Epidermal melanocyte (primary cell): ENCODE data around the gene WNT11.

ENCODE experiments used
- DNase-seq: peaks from one replicate; pipeline ENCODE4 v3.0.0; 2011; ENCODE audit warnings: low spot score; ENCODE audit not compliant: insufficient read length

WNT11 gene

DNA sequence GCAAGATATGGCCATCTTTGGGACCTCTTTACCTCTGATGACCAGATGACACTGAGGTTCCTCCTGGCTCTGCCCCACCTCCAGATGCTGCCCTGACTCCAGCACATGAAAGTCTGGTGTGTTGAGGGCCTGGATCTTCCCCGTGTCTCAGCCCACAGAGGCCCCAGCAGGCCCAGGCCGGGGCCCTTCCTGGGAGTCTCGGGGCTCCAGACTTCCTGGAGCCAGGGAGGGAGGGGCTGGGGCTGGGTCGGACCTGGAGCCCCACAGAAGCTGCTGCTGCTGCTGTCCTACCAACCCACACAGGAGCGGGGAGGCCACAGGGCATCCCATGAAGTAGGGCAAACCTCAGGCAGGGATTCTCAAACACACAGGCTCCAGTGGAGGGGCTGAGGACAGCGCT, 32.2 kb upstream of the WNT11 start:
- DNase-seq = no peak

DNA sequence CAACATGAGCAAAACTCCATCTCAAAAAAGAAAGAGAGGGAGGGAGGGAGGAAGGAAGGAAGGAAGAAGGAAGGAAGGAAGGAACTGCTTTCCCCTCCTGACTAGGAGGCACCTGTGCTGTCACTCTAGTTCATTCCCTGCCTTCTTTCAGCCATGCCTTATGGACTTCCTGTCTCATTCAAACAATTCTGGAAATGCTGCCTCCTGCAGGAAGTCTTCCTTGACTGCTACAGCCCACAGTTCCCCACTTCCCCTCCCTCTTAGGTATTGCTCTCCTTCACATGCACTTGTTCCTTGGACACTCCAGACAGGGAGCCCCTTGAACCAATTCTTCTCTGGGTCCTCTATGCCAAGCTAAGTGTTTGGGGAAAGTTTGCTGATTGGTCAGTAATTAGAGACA, 31.6 kb upstream of the WNT11 start:
- no peak for DNase-seq

- no peak for DNase-seq
These were observed 30.8 kb upstream of the WNT11 start for GRCh38 chr11:76237000-76237649.

DNA sequence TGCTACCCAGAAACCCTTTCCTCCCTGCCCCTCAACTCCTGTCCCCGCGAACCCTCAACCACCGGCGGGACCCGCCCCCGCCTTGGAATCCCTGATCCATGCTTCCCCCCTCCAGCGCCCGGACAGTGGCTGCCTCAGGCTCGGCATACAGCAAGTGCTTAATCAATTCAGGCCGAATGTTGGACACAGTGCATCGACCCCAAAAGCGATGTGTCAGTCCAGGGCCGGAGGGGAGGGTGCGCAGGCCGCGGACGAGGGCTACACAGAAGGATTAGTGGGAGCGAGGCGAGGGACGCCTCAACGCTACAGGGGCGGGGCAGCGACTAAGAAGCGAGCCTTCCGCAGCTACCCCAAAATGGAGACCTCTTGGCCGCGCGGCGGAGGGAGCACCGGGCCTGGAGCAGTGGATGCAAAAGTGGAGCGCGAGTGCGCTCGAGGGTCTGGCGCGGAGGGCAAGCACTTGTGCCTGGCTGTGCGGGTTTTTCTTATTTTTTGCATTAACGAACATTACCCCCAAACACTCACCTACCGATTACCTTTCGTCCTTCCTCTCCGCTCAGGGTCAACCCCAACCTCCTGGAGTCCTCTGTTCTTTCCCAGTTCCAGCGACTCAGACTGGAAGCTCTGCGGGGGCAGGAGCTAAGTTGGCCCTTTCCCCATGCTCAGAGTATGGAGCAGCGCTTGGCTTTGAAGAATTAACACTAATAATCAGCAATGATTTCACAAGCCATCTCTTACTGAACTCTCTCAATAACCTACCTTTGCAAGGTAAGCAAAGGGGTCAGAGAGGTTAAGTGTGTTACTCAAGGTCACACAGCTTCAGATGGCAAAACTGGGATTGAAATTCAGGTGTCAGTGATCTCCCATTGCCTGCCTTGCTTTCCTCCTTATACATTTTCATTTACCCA, 30.0 kb upstream of the WNT11 start:
- peak; percentile 32 for DNase-seq

DNA sequence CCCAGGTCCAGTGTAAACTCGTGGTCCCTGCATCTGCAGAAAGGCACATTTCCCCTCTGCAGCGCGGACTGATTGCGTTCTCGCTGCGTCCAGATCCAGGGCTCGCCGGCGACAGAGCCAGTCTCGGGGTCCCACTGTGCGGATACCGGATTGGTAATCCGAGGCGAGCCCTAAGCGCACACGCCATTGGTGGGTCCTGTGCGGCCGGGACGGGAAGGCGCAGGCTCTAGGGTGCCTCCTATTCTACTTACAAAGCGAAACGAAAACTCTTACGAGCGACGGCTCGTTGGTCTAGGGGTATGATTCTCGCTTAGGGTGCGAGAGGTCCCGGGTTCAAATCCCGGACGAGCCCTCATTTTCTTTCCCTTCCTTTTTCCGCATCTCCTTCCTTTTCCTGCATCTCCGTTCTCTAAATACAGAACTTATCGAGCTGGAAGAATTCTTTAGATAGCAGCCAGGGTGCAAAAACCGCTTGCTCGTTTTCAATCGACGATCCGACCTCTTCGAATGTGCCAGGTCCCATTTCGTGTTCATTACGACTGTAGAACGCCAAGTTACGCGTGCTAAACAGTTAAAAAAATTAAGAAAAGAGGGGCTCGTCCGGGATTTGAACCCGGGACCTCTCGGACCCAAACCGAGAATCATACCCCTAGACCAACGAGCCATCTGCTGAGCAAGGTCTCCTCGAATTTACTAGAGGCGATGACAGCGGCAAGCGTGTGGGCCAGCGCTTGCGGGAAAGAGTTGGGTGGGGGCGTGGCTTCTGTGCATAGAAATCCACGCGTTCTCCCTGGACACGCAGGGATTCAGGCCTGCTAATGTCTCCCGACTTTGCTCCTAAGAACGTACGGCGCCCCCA, 29.2 kb upstream of the WNT11 start:
- peak; percentile 92 for DNase-seq

- DNase-seq = peak; percentile 37
These were observed 28.3 kb upstream of the WNT11 start for GRCh38 chr11:76234416-76235232.

DNA sequence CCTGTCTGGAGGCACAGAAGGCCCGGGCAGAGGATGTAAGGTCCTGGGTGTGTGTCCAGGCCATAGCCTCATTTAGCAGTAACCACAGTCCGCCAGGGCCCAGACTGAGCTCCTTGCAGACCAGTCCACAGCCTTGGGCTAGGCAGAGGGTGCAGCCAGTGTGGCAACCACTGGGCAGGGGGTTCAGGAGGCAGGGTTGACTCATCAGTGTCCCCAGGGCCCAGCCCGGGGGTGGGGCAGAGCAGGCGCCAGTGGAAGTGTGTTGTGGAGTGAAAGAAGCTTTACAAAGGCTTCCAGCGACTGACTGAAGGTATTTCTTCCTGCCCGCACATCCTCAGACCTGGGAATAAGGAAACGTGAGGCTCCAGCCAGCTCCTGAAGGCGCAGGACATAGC, 27.7 kb upstream of the WNT11 start:
- no peak for DNase-seq

DNA sequence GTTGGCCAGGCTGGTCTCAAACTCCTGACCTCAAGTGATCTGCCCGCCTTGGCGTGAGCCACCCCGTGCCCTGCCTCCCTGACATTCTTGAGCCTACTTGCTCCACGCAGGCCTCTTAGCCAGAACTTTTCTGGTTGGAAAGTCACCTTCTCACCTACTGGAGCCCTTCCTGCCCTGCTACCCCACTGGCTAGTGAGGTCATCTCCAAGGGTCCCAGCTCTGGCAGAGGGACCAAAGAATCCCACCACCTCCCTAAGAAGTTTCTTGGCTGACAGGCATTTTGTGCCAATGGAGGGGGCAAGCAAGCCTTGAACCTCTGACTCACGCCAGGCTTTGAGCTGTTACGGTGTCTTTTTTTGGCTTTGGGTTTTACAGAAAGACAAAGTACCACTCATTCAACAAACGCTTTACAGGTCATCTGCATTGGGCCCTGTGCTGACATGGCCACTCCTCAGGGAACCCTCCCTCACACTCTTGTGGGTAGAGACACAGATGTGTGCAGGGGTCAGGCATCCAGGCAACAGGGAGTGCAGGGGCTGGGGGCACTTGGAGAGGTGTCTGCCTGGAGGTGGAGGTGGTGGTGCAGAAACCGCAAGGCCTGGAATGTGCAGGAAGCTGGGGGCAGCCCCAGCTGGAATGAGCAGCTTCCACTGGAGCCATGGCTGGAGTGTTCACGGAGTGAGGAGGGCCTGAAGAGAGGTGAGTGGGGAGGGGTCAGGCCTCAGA, 27.1 kb upstream of the WNT11 start:
- DNase-seq = no peak

- DNase-seq = no peak
These were observed 25.8 kb upstream of the WNT11 start for GRCh38 chr11:76232026-76232665.

GRCh38 chr11:76231121-76231738, 24.9 kb upstream of the WNT11 start:
- DNase-seq = no peak

- DNase-seq = no peak
These were observed 24.1 kb upstream of the WNT11 start for GRCh38 chr11:76230392-76230791.

DNA sequence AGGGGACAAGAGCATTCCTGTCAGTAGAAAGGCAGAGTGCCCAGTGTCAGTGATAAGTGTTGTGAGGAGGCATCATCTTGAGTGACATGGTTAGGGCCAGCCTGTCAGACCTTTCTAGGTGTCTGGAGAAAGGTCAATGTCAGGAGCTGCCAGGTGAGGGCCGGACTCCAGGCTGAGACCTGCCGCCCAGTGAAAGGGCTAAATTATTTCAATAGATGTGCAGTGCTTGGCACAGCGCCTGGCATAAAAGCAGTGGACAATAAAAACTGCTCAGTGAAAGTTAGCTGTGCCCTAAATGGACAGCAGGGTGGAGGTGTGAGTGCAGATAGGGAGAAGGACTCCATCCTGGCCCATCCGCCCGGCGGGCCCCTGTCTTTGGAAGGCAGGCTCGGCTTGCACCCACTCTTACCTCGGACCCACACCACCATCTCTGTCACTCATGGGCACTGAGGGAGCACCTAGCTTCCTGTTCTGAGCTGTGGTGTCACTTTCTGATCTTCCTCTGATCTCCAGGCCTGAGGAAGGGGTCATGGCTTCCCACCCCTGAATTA, 23.5 kb upstream of the WNT11 start:
- DNase-seq = no peak

DNA sequence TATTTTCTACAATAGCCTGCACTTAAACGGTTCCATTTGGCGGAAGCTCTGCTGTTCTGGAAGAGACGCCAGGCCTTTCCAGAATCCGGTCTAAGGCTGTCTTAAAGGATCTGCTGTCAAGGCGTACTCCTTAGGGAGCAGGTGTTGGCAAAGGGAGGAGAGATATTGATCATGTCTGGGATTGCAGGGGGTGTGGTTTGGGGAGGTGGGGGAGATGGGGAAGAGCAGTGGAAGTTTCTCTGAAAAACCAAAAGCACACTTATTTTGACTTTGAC, 22.5 kb upstream of the WNT11 start:
- no peak for DNase-seq

GRCh38 chr11:76228071-76228874, 22.0 kb upstream of the WNT11 start:
- DNase-seq = no peak

DNA sequence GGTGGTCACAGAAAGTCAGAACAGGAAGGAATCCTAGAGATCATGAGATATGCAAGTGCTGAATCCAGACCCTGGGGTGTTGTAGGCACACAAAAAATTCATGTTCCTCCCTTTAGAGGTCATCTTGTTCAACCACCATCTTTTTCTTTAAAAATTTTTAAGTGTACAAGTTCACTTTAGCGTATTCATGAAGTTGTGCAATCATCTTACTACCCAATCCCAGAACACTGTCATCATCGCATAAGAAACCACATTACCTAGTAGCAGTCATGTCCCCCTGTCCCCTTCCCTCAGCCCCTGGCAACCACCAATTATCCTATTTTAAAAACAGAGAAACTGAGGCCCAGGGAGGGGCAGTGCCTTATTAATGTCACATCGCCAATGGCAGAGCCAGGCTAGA, 20.3 kb upstream of the WNT11 start:
- DNase-seq = no peak

- no peak for DNase-seq
These were observed 18.9 kb upstream of the WNT11 start for GRCh38 chr11:76225122-76225611.

DNA sequence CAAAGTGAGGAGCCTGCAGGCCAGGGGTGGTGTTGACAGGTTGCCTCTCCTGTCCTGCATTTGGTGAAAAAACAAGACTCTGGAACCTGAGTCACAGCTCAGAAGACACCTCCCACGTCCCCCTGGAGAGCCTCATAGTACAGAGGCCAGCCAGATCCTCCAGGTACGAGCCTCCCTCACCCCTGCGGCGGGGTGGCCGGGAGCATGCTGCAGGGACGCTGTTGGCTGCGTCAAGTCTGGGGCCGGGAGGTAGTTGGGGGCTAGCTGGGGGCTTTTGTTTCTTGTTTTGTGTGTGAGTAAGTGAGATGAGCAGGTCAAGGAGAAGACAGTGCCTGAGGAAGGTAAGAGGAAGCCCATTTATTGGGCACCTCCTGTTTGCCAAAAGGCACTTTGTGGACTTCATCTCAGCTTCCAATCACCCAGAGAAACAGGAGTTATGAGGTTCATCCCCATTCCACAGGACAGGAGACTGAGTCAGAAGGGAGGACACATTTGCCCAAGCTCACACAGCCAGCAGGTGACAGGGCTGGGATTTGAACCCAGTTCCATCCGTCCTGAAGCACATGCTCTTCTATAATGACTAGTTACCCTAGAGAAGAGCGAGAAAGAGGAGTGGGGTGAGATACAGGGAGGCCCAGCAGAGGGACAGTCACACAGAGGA, 18.3 kb upstream of the WNT11 start:
- no peak for DNase-seq

DNA sequence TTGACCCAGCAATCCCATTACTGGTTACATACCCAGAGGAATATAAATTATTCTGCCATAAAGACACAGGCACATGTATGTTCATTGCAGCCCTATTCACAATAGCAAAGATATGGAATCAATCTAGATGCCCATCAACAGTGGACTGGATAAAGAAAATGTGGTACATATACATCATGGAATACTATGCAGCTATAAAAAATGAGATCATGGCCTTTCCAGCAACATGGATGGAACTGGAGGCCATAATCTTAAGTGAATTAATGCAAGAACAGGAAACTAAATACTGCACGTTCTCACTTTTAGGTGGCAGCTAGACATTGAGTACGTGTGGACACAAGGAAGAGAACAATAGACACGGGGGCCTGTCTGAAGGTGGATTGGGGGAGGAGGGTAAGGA, 15.1 kb upstream of the WNT11 start:
- DNase-seq = no peak
